ENCODE measurements around the gene LCE1B. TPM values are rescaled to one million over a fixed set of nuclear protein-coding genes. Genes with fewer than 3 reads are reported as not detected.

LCE1B gene
- total RNA-seq, 6 experiments from 2014 or later: not detected

GRCh38 chr1:152796421-152796820 lies 15.3 kb upstream of the LCE1B start, which contains the start of gene LCE1D:
Gene LCE1D, plus strand, starts transcription at chr1:152796721. Its CDS starts 1,074 bp downstream, at chr1:152797795.
- no peaks in the 10 kb centered on the region for H3K27me3 ChIP-seq
- intact Hi-C loops (cut with DNase I): no loop called here
- TF ChIP-seq POLR2A (IDR thresholded peaks at IDR 0.05) (no peak), CTCF (IDR thresholded peaks at IDR 0.05) (no peak)
- DNase-seq (no peak), ATAC-seq (no peak)
- no peaks in the 10 kb centered on the region for H3K36me3 ChIP-seq
- no peak within 1 kb of the TSS for H3K4me3 ChIP-seq
- no peak within 1 kb of the TSS for H3K27ac ChIP-seq
- H3K9me3 ChIP-seq: no peaks in the 10 kb centered on the region
- 70% methylated on average over 2 of the region's 3 CpGs for WGBS (ENCODE audit: insufficient coverage, low coverage, low lambda C conversion rate, missing lambda C conversion rate)
- no peaks in the 10 kb centered on the region for H3K4me1 ChIP-seq

- ATAC-seq (no peak), DNase-seq (no peak)
- Histone ChIP-seq H3K36me3 (no peaks in the 10 kb centered on the region), H3K27ac (no peak overlapping the region), H3K4me1 (no peaks in the 10 kb centered on the region), H3K4me3 (no peak overlapping the region), H3K27me3 (no peaks in the 10 kb centered on the region), H3K9me3 (no peaks in the 10 kb centered on the region)
- intact Hi-C loops (cut with DNase I): no loop called here
- WGBS (ENCODE audit: insufficient coverage, low coverage, low lambda C conversion rate, missing lambda C conversion rate): 13% methylated on average over 1 of the region's 1 CpG
- no peak for TF ChIP-seq CTCF (IDR thresholded peaks at IDR 0.05)
These were observed 10.4 kb upstream of the LCE1B start for GRCh38 chr1:152801333-152801732.

- intact Hi-C loops (cut with DNase I): no loop called here
- DNase-seq: no peak
These were observed 5.2 kb upstream of the LCE1B start, which contains the start of gene LCE1C for GRCh38 chr1:152806576-152806975. Gene LCE1C, minus strand, starts transcription at chr1:152806651. Its CDS starts 1,173 bp downstream, at chr1:152805478.

GRCh38 chr1:152811050-152811449 lies 721 bp upstream of the LCE1B start:
- intact Hi-C loops (cut with DNase I): no loop called here
- H3K9me3 ChIP-seq: no peaks in the 10 kb centered on the region
- no peak overlapping the region for H3K4me3 ChIP-seq
- H3K27me3 ChIP-seq: no peaks in the 10 kb centered on the region
- no peak overlapping the region for H3K27ac ChIP-seq
- WGBS (ENCODE audit: insufficient coverage, low coverage, low lambda C conversion rate, missing lambda C conversion rate): no CpG with 5 or more reads among the region's 2 CpGs
- H3K36me3 ChIP-seq: no peaks in the 10 kb centered on the region
- no peak for TF ChIP-seq CTCF (IDR thresholded peaks at IDR 0.05)
- TF ChIP-seq POLR2A (IDR thresholded peaks at IDR 0.05): no peak
- H3K4me1 ChIP-seq: no peaks in the 10 kb centered on the region
- ATAC-seq: peak in 2 of 4 donors; percentile 16 to 36
- no peak for DNase-seq

More at GRCh38 chr1:152806576-152806975, 5.2 kb upstream of the LCE1B start, which contains the start of gene LCE1C:
- Histone ChIP-seq H3K4me3 (no peak within 1 kb of the TSS), H3K27ac (no peak within 1 kb of the TSS), H3K27me3 (no peaks in the 10 kb centered on the region), H3K9me3 (no peaks in the 10 kb centered on the region), H3K4me1 (no peaks in the 10 kb centered on the region), H3K36me3 (no peaks in the 10 kb centered on the region)
- no peak for ATAC-seq
- TF ChIP-seq CTCF (IDR thresholded peaks at IDR 0.05) (no peak), POLR2A (IDR thresholded peaks at IDR 0.05) (no peak)
- 25% methylated on average over 3 of the region's 3 CpGs for WGBS (ENCODE audit: insufficient coverage, low coverage, low lambda C conversion rate, missing lambda C conversion rate)

GRCh38 chr1:152817309-152817708 lies 5.5 kb downstream of the LCE1B start:
- ATAC-seq (no peak), DNase-seq (no peak)
- H3K4me1 ChIP-seq: no peaks in the 10 kb centered on the region
- H3K27ac ChIP-seq: no peak overlapping the region
- no peaks in the 10 kb centered on the region for H3K9me3 ChIP-seq
- intact Hi-C loops (cut with DNase I): no loop called here
- no peaks in the 10 kb centered on the region for H3K27me3 ChIP-seq
- no peaks in the 10 kb centered on the region for H3K36me3 ChIP-seq
- WGBS (ENCODE audit: insufficient coverage, low coverage, low lambda C conversion rate, missing lambda C conversion rate): 83% methylated on average over 4 of the region's 6 CpGs
- no peak overlapping the region for H3K4me3 ChIP-seq
- TF ChIP-seq CTCF (IDR thresholded peaks at IDR 0.05): no peak
- no peak for TF ChIP-seq POLR2A (IDR thresholded peaks at IDR 0.05)

All from right lobe of liver (tissue), 6 donors.